H1 (cell line): ENCODE measurements around the gene FRMD4A. TPM values are rescaled to one million over a fixed set of nuclear protein-coding genes. Genes with fewer than 3 reads are reported as not detected.

Experiments used
- CTCF ChIA-PET: fragments of 300-600 bp; sonication (Branson Sonifier 250); formaldehyde crosslinking; loops from one replicate; lab custom pipeline; 2021; ENCODE audit not compliant: partially characterized antibody; lab: Charles Lee
- POLR2A ChIA-PET: fragments of 300-600 bp; sonication (Branson Sonifier 250); formaldehyde crosslinking; loops from one replicate; lab custom pipeline; 2021; ENCODE audit warnings: inconsistent platforms; ENCODE audit not compliant: partially characterized antibody; lab: Charles Lee
- DNase-seq, 2 experiments: peaks; one replicate each; pipeline versions ENCODE4 v3.0.0 to v3.0.0-alpha.2; 2010 to 2022; ENCODE audit warnings: low spot score in 2 of 2, low read depth in 1 of 2, mixed read lengths in 1 of 2
- FAIRE-seq: peaks from 2 replicates; lab custom pipeline; 2011; peaks lifted over from hg19 to GRCh38; lab: Jason Lieb, UNC
- H2AFZ ChIP-seq: 2 replicates; pipeline ENCODE4 v1.8.1; 2012; ENCODE audit warnings: low read length, inconsistent platforms
- H2AK5ac ChIP-seq: 2 replicates; pipeline ENCODE4 v1.6.1; 2013; ENCODE audit warnings: low read depth, low read length
- H2BK120ac ChIP-seq: replicated peaks from 2 replicates; pipeline ENCODE3; 2013; ENCODE audit warnings: low read depth, low read length, inconsistent platforms
- H2BK12ac ChIP-seq: 2 replicates; pipeline ENCODE4 v1.6.1; 2013; ENCODE audit warnings: low read depth, low read length
- H2BK15ac ChIP-seq: 2 replicates; pipeline ENCODE4 v1.6.1; 2013; ENCODE audit warnings: low read length
- H2BK20ac ChIP-seq: 2 replicates; pipeline ENCODE4 v1.6.1; 2013; ENCODE audit warnings: low read length
- H2BK5ac ChIP-seq: 2 replicates; pipeline ENCODE4 v1.6.1; 2013; ENCODE audit warnings: low read depth, low read length
- H3K14ac ChIP-seq: 2 replicates; pipeline ENCODE4 v1.6.1; 2013; ENCODE audit warnings: inconsistent platforms; ENCODE audit not compliant: insufficient read length
- H3K18ac ChIP-seq: 2 replicates; pipeline ENCODE4 v1.6.1; 2013; ENCODE audit warnings: low read length; ENCODE audit errors: extremely low read depth
- H3K23ac ChIP-seq: 2 replicates; pipeline ENCODE4 v1.6.1; 2013; ENCODE audit warnings: inconsistent platforms; ENCODE audit not compliant: insufficient read length
- H3K23me2 ChIP-seq: 2 replicates; pipeline ENCODE4 v1.6.1; 2013; ENCODE audit warnings: low read depth, low read length
- H3K27ac ChIP-seq: 2 replicates; pipeline ENCODE4 v1.6.1; 2011; ENCODE audit warnings: low read depth, low read length, inconsistent platforms
- H3K27me3 ChIP-seq, 4 experiments: replicated peaks in 1 of 4; 1 replicate in 1 of 4; 2 replicates in 3 of 4; pipeline versions ENCODE4 v1.6.1 to v1.8.1; 2011 to 2013; ENCODE audit warnings: low read length in 3 of 4, mild to moderate bottlenecking in 3 of 4, inconsistent platforms in 2 of 4, mixed read lengths in 2 of 4, moderate library complexity in 1 of 4; ENCODE audit not compliant: control insufficient read depth in 3 of 4, insufficient read depth in 3 of 4; ENCODE audit errors: extremely low read depth in 1 of 4
- H3K36me3 ChIP-seq, 4 experiments: 2 replicates each; pipeline versions ENCODE4 v1.6.1 to v1.8.1; 2011 to 2013; ENCODE audit warnings: mild to moderate bottlenecking in 4 of 4, low read length in 3 of 4, moderate library complexity in 2 of 4, control low read depth in 1 of 4, inconsistent platforms in 1 of 4; ENCODE audit not compliant: insufficient read depth in 4 of 4, control insufficient read depth in 2 of 4
- H3K4ac ChIP-seq: replicated peaks from 2 replicates; pipeline ENCODE3; 2013; ENCODE audit warnings: low read length, low read depth, mixed read lengths, inconsistent platforms; ENCODE audit not compliant: insufficient read length
- H3K4me1 ChIP-seq, 4 experiments: replicated peaks in 1 of 4; 1 replicate in 1 of 4; 2 replicates in 3 of 4; pipeline versions ENCODE4 v1.6.1 to v1.8.1; 2011 to 2013; ENCODE audit warnings: low read length in 3 of 4, inconsistent platforms in 2 of 4, mixed read lengths in 1 of 4; ENCODE audit not compliant: insufficient read depth in 4 of 4, control insufficient read depth in 3 of 4
- H3K4me2 ChIP-seq, 2 experiments: 2 replicates each; pipeline versions ENCODE4 v1.6.1 to v1.8.1; 2011 to 2013; ENCODE audit warnings: low read depth in 2 of 2, low read length in 2 of 2, control low read depth in 1 of 2, inconsistent platforms in 1 of 2, mild to moderate bottlenecking in 1 of 2; ENCODE audit not compliant: insufficient read depth in 1 of 2
- H3K4me3 ChIP-seq, 4 experiments: fragments of 200-600, 300-600 bp in 1 of 4; sonication (generic), shearing (Covaris generic), sonication (Bioruptor Twin) in 1 of 4; 2 replicates each; pipeline versions ENCODE4 v1.5.1 to v1.8.1; 2011 to 2016; ENCODE audit warnings: low read length in 4 of 4, low read depth in 3 of 4, control low read depth in 2 of 4, inconsistent platforms in 2 of 4, mild to moderate bottlenecking in 2 of 4, mixed read lengths in 1 of 4, moderate library complexity in 1 of 4; ENCODE audit not compliant: insufficient read depth in 2 of 4; ENCODE audit errors: extremely low read depth in 1 of 4
- H3K56ac ChIP-seq: replicated peaks from 2 replicates; pipeline ENCODE3; 2013; ENCODE audit warnings: low read depth, mild to moderate bottlenecking, mixed read lengths, low read length, inconsistent platforms; ENCODE audit not compliant: insufficient read length
- H3K79me1 ChIP-seq: 2 replicates; pipeline ENCODE4 v1.6.1; 2013; ENCODE audit warnings: low read depth, low read length, control low read depth
- H3K79me2 ChIP-seq, 2 experiments: 2 replicates each; pipeline versions ENCODE4 v1.6.1 to v1.8.1; 2012 to 2013; ENCODE audit warnings: low read length in 2 of 2, mild to moderate bottlenecking in 2 of 2, inconsistent platforms in 1 of 2; ENCODE audit not compliant: insufficient read depth in 2 of 2, control insufficient read depth in 1 of 2
- H3K9ac ChIP-seq, 4 experiments: replicated peaks in 1 of 4; 1 replicate in 1 of 4; 2 replicates in 3 of 4; pipeline versions ENCODE4 v1.6.1 to v1.8.1; 2011 to 2013; ENCODE audit warnings: low read depth in 3 of 4, low read length in 3 of 4, control low read depth in 2 of 4, mild to moderate bottlenecking in 2 of 4, moderate library complexity in 2 of 4, inconsistent platforms in 1 of 4; ENCODE audit errors: extremely low read depth in 1 of 4
- H3K9me3 ChIP-seq, 2 experiments: 2 replicates each; pipeline versions ENCODE4 v1.6.1 to v1.8.1; 2012 to 2013; ENCODE audit warnings: mild to moderate bottlenecking in 2 of 2, moderate library complexity in 2 of 2, control low read depth in 1 of 2, inconsistent platforms in 1 of 2, low read depth in 1 of 2, low read length in 1 of 2, mixed read lengths in 1 of 2; ENCODE audit not compliant: insufficient read depth in 2 of 2
- H4K20me1 ChIP-seq, 2 experiments: replicated peaks in 1 of 2; 2 replicates each; pipeline versions ENCODE3 to v1.8.1; 2011 to 2013; ENCODE audit warnings: inconsistent platforms in 2 of 2, low read length in 2 of 2, mild to moderate bottlenecking in 1 of 2; ENCODE audit not compliant: insufficient read depth in 2 of 2, control insufficient read depth in 1 of 2
- H4K5ac ChIP-seq: 2 replicates; pipeline ENCODE4 v1.6.1; 2013; ENCODE audit warnings: low read length, low read depth, mixed read lengths, inconsistent platforms; ENCODE audit not compliant: insufficient read length
- H4K8ac ChIP-seq: 2 replicates; pipeline ENCODE4 v1.8.0; 2013; ENCODE audit warnings: mild to moderate bottlenecking, moderate library complexity, low read length, inconsistent platforms; ENCODE audit not compliant: insufficient read depth; ENCODE audit errors: extremely low read depth
- H4K91ac ChIP-seq: replicated peaks from 2 replicates; pipeline ENCODE3; 2013; ENCODE audit warnings: low read length, mixed read lengths, inconsistent platforms; ENCODE audit not compliant: insufficient read length
- CEBPB ChIP-seq: IDR thresholded peaks from 2 replicates; pipeline ENCODE4 v1.6.1; 2012; ENCODE audit warnings: low read depth, low read length
- CTCF ChIP-seq, 3 experiments: IDR thresholded peaks; 1 replicate in 2 of 3; 2 replicates in 1 of 3; pipeline versions ENCODE4 v1.5.1 to v1.6.1; 2011; ENCODE audit warnings: low read length in 3 of 3, mild to moderate bottlenecking in 3 of 3, inconsistent platforms in 2 of 3, low read depth in 1 of 3, moderate library complexity in 1 of 3; ENCODE audit not compliant: insufficient read depth in 1 of 3; ENCODE audit errors: control extremely low read depth in 1 of 3
- EGR1 ChIP-seq: IDR thresholded peaks from 2 replicates; pipeline ENCODE4 v1.6.1; 2011; ENCODE audit warnings: low read depth, low read length, borderline replicate concordance
- KDM1A ChIP-seq: fragments of 200-600, 300-600 bp; sonication (generic); IDR thresholded peaks from 2 replicates; pipeline ENCODE4 v1.7.1; 2016; ENCODE audit warnings: mild to moderate bottlenecking, low read length, borderline replicate concordance
- RBBP5 ChIP-seq: IDR thresholded peaks from 2 replicates; pipeline ENCODE4 v1.7.1; 2012; ENCODE audit warnings: low read depth, mild to moderate bottlenecking, inconsistent platforms, low read length, moderate library complexity, borderline replicate concordance
- WGBS, 2 experiments: shearing (Covaris generic) in 1 of 2; methylation state at CpG; one replicate each; pipeline versions ENCODE4 v1.1.6 to v1.1.7; 2013 to 2015; ENCODE audit warnings: low lambda C conversion rate in 2 of 2, mixed read lengths in 2 of 2, inconsistent platforms in 1 of 2, low coverage in 1 of 2, missing lambda C conversion rate in 1 of 2; ENCODE audit not compliant: insufficient replicate concordance in 2 of 2, insufficient coverage in 1 of 2, insufficient read length in 1 of 2; ENCODE audit errors: extremely low coverage in 1 of 2, missing lambda C conversion rate in 1 of 2; 5-methylcytosine and 5-hydroxymethylcytosine counted together
- polyA plus RNA-seq, 7 experiments: library from polyadenylated mRNA; depleted of rRNA in 3 of 7; stranded (reverse) in 5 of 7; unstranded in 2 of 7; fragments of >200 nt in 5 of 7; fragments of 200-250 nt in 2 of 7; gene quantifications; 1 replicate in 5 of 7; 2 replicates in 1 of 7; 4 replicates in 1 of 7; pipeline versions ENCODE4 v1.2.1 to v1.2.3, GENCODE V29; 2011 to 2013; ENCODE audit warnings: missing spikeins in 2 of 7, mixed read lengths in 2 of 7
- total RNA-seq: library from RNA; stranded (reverse); fragmentation: NEBNext Ultra II Directional; extraction: Animal tissue kit (Norgen Biotek cat#: 25700); gene quantifications from 2 replicates; pipeline ENCODE4 v1.2.1, GENCODE V29; 2021
- TF ChIP-seq, protein P1 (sequence below): IDR thresholded peaks from 2 replicates; pipeline ENCODE4 v1.6.1; 2012; ENCODE audit warnings: low read length, inconsistent platforms

The FRMD4A gene
- total and polyA plus RNA-seq, 2 of the 8 experiments (the other 6 are each of a cell fraction or from before 2014, with no cell fraction given) = 38.6 to 39.6 TPM

DNA sequence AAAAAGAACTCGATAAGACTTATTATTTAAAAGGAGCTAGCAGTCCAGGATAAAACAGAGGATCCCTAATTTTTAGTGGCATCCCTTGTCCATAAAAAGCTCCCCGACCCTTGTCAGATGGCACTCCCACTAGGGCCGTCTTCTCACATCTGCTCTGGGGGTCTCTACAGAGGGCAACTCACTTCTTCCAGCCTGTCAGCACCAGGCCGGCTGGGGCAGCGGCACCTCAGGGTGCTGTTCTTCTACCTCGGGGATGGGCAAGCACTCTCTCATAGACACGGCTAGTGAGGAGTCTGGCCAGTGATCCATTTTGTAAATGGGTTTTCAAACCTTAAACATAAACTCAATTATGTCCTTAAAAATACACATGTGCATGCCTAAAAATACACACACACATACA, 609.2 kb downstream of the FRMD4A start:
- peaks cover 0 to 4% (median 1%) of the 10 kb centered on the region in 4 experiments; a peak in 1 of 7 replicates for H3K4me1 ChIP-seq
- WGBS, 2 experiments = 86% methylated on average over 7 of the region's 7 CpGs; no CpG with 5 or more reads in 1 of the 2 experiments
- TF ChIP-seq RBBP5 = no peak
- no peak for TF ChIP-seq KDM1A
- no peak for TF ChIP-seq CEBPB
- no peak for TF ChIP-seq EGR1
- no peak for TF ChIP-seq CTCF (IDR thresholded peaks at IDR 0.05; ENCODE audit: control extremely low read depth in 1 of 3, insufficient read depth in 1 of 3, low read depth in 1 of 3, low read length in 3 of 3)
- TF ChIP-seq, protein P1, sequence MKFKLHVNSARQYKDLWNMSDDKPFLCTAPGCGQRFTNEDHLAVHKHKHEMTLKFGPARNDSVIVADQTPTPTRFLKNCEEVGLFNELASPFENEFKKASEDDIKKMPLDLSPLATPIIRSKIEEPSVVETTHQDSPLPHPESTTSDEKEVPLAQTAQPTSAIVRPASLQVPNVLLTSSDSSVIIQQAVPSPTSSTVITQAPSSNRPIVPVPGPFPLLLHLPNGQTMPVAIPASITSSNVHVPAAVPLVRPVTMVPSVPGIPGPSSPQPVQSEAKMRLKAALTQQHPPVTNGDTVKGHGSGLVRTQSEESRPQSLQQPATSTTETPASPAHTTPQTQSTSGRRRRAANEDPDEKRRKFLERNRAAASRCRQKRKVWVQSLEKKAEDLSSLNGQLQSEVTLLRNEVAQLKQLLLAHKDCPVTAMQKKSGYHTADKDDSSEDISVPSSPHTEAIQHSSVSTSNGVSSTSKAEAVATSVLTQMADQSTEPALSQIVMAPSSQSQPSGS = no peak

More for the DNA sequence above, 609.2 kb downstream of the FRMD4A start:
- no peak overlapping the region for H3K27ac ChIP-seq
- no peak overlapping the region for H2BK12ac ChIP-seq
- no peaks in the 10 kb centered on the region for H3K9me3 ChIP-seq
- H3K56ac ChIP-seq = no peak overlapping the region
- no peak overlapping the region for H3K4ac ChIP-seq
- H2BK15ac ChIP-seq = no peak overlapping the region
- H3K9ac ChIP-seq = no peak overlapping the region
- no peak overlapping the region for H2BK20ac ChIP-seq
- H2BK120ac ChIP-seq = no peak overlapping the region
- no peak overlapping the region for H4K91ac ChIP-seq
- no peak overlapping the region for H4K5ac ChIP-seq
- no peaks in the 10 kb centered on the region for H3K27me3 ChIP-seq
- no peak overlapping the region for H2AFZ ChIP-seq
- H4K8ac ChIP-seq = no peak overlapping the region
- H2BK5ac ChIP-seq = no peak overlapping the region
- DNase-seq (no peak), FAIRE-seq (no peak)
- ChIA-PET POLR2A (interaction anchor here (0.6 kb wide), 1 partner anchor 28 kb away, joined by 3 read pairs; no protein-coding TSS in a partner anchor), CTCF (interaction anchor here (0.7 to 1.0 kb wide), 2 partner anchors 8 to 15 kb away, joined by 3 read pairs; no protein-coding TSS in a partner anchor)
- no peaks in the 10 kb centered on the region for H3K79me2 ChIP-seq
- peaks cover 2% of the 10 kb centered on the region; the same call in 1 of the 2 replicates for H3K23me2 ChIP-seq
- H3K79me1 ChIP-seq = no peaks in the 10 kb centered on the region
- H4K20me1 ChIP-seq = no peaks in the 10 kb centered on the region
- H3K23ac ChIP-seq = no peak overlapping the region
- no peak overlapping the region for H3K18ac ChIP-seq
- H3K4me2 ChIP-seq = no peak overlapping the region
- H3K4me3 ChIP-seq = no peak overlapping the region
- H3K14ac ChIP-seq = no peak overlapping the region
- H3K36me3 ChIP-seq = 0 out of 8 replicates have a peak, but pooled peaks cover 0 to 2% (median under 1%) of the 10 kb centered on the region in 4 experiments
- H2AK5ac ChIP-seq = no peak overlapping the region
